IMR-90 (cell line): ENCODE data around the gene SH2B2. TPM values are rescaled to one million over a fixed set of nuclear protein-coding genes. Genes with fewer than 3 reads are reported as not detected.

Experiments used
- ATAC-seq: fragments of 200-7000 bp; cut with Tn5 transposase; 2 replicates; pipeline ENCODE4 v1.9.1; 2020; ENCODE audit warnings: low read depth, mild to moderate bottlenecking, moderate library complexity
- BruUV-seq: library from RNA; stranded (reverse); fragments of 400-500 nt; replicated peaks from 2 replicates; lab custom pipeline; 2021; lab: Mats Ljungman, UMichigan
- CTCF ChIA-PET: fragments of 300-600 bp; formaldehyde crosslinking; extraction: SDS; loops from one replicate; lab custom pipeline; 2021; ENCODE audit warnings: antibody characterized with exemption; lab: Yijun Ruan, JAX
- POLR2A ChIA-PET: fragments of 300-600 bp; sonication (Branson Sonifier 250); formaldehyde crosslinking; loops from one replicate; lab custom pipeline; 2022; ENCODE audit warnings: antibody characterized with exemption; ENCODE audit not compliant: unreplicated experiment; lab: Charles Lee
- DNase-seq: peaks from one replicate; pipeline ENCODE4 v3.0.0; 2013
- H2AFZ ChIP-seq: replicated peaks from 2 replicates; pipeline ENCODE3; 2013; ENCODE audit warnings: low read length, mild to moderate bottlenecking; ENCODE audit not compliant: poor library complexity
- H2AK5ac ChIP-seq: 2 replicates; pipeline ENCODE4 v1.6.1; 2013; ENCODE audit warnings: low read depth, low read length, inconsistent platforms
- H2AK9ac ChIP-seq: replicated peaks from 2 replicates; pipeline ENCODE3; 2013; ENCODE audit warnings: mild to moderate bottlenecking, low read depth, low read length, moderate library complexity; ENCODE audit not compliant: poor library complexity
- H2BK120ac ChIP-seq: 2 replicates; pipeline ENCODE4 v1.6.1; 2013; ENCODE audit warnings: low read depth, low read length, inconsistent platforms
- H2BK15ac ChIP-seq: 3 replicates; pipeline ENCODE4 v1.6.1; 2013; ENCODE audit warnings: low read depth, low read length, inconsistent platforms
- H2BK20ac ChIP-seq: 2 replicates; pipeline ENCODE4 v1.6.1; 2013; ENCODE audit warnings: low read depth, mild to moderate bottlenecking, inconsistent platforms, low read length, moderate library complexity
- H2BK5ac ChIP-seq: 2 replicates; pipeline ENCODE4 v1.6.1; 2013; ENCODE audit warnings: mild to moderate bottlenecking, low read depth, low read length, inconsistent platforms; ENCODE audit not compliant: poor library complexity, severe bottlenecking
- H3K14ac ChIP-seq: replicated peaks from 2 replicates; pipeline ENCODE4 v1.6.1; 2013; ENCODE audit warnings: low read depth, low read length, inconsistent platforms
- H3K18ac ChIP-seq: 2 replicates; pipeline ENCODE4 v1.6.1; 2013; ENCODE audit warnings: low read depth, low read length, control low read depth
- H3K23ac ChIP-seq: 2 replicates; pipeline ENCODE4 v1.6.1; 2013; ENCODE audit warnings: low read depth, low read length, inconsistent platforms
- H3K27ac ChIP-seq: 2 replicates; pipeline ENCODE4 v1.5.1; 2013; ENCODE audit warnings: mild to moderate bottlenecking, control low read depth, low read length; ENCODE audit not compliant: insufficient read depth
- H3K27me3 ChIP-seq: 2 replicates; pipeline ENCODE4 v1.6.1; 2013; ENCODE audit warnings: low read length; ENCODE audit not compliant: control insufficient read depth, insufficient read depth
- H3K36me3 ChIP-seq: 2 replicates; pipeline ENCODE4 v1.6.1; 2013; ENCODE audit warnings: low read length, mixed read lengths; ENCODE audit not compliant: control insufficient read depth, insufficient read depth
- H3K4ac ChIP-seq: 2 replicates; pipeline ENCODE4 v1.6.1; 2013; ENCODE audit warnings: low read depth, low read length, inconsistent platforms
- H3K4me1 ChIP-seq: 2 replicates; pipeline ENCODE4 v1.6.1; 2013; ENCODE audit warnings: low read length, mixed read lengths; ENCODE audit not compliant: control insufficient read depth, insufficient read depth
- H3K4me2 ChIP-seq: 2 replicates; pipeline ENCODE4 v1.6.1; 2013; ENCODE audit warnings: low read depth, mild to moderate bottlenecking, control low read depth, low read length, moderate library complexity
- H3K4me3 ChIP-seq: 2 replicates; pipeline ENCODE4 v1.5.1; 2013; ENCODE audit warnings: low read depth, mild to moderate bottlenecking, control low read depth, low read length, moderate library complexity; ENCODE audit not compliant: insufficient read depth
- H3K56ac ChIP-seq: 2 replicates; pipeline ENCODE4 v1.6.1; 2013; ENCODE audit warnings: low read length, inconsistent platforms; ENCODE audit not compliant: insufficient read depth; ENCODE audit errors: extremely low read depth
- H3K79me1 ChIP-seq, 2 experiments: 2 replicates each; pipeline ENCODE4 v1.6.1; 2013; ENCODE audit warnings: low read length in 2 of 2, inconsistent platforms in 1 of 2, low read depth in 1 of 2
- H3K9ac ChIP-seq: 2 replicates; pipeline ENCODE4 v1.6.1; 2013; ENCODE audit warnings: low read depth, low read length, control low read depth
- H3K9me1 ChIP-seq: 2 replicates; pipeline ENCODE4 v1.6.1; 2013; ENCODE audit warnings: low read length, inconsistent platforms; ENCODE audit not compliant: insufficient read depth
- H3K9me3 ChIP-seq: 2 replicates; pipeline ENCODE4 v1.6.1; 2013; ENCODE audit warnings: low read length; ENCODE audit not compliant: control insufficient read depth, insufficient read depth
- H4K20me1 ChIP-seq: 2 replicates; pipeline ENCODE4 v1.6.1; 2013; ENCODE audit warnings: low read length, inconsistent platforms; ENCODE audit not compliant: insufficient read depth
- H4K5ac ChIP-seq: 2 replicates; pipeline ENCODE4 v1.6.1; 2013; ENCODE audit warnings: mild to moderate bottlenecking, low read depth, low read length, control low read depth
- H4K8ac ChIP-seq, 2 experiments: 2 replicates each; pipeline ENCODE4 v1.6.1; 2013; ENCODE audit warnings: low read depth in 2 of 2, low read length in 2 of 2, control low read depth in 1 of 2, inconsistent platforms in 1 of 2
- H4K91ac ChIP-seq: 2 replicates; pipeline ENCODE4 v1.6.1; 2013; ENCODE audit warnings: low read depth, low read length, inconsistent platforms; ENCODE audit not compliant: insufficient read depth
- BHLHE40 ChIP-seq: fragments of 150-350 bp; IDR thresholded peaks from 2 replicates; pipeline ENCODE4 v1.6.1; 2016; ENCODE audit warnings: mild to moderate bottlenecking, low read depth, low read length
- CHD1 ChIP-seq: IDR thresholded peaks from 2 replicates; pipeline ENCODE4 v1.6.1; 2012; ENCODE audit warnings: low read depth, low read length, improper control_type of control experiment
- FOS ChIP-seq: fragments of 150-350 bp; IDR thresholded peaks from 2 replicates; pipeline ENCODE4 v1.6.1; 2016; ENCODE audit warnings: low read depth, low read length
- MAFK ChIP-seq: IDR thresholded peaks from 2 replicates; pipeline ENCODE4 v1.6.1; 2012; ENCODE audit warnings: low read depth, low read length, improper control_type of control experiment
- MAZ ChIP-seq: IDR thresholded peaks from 2 replicates; pipeline ENCODE4 v1.6.1; 2012; ENCODE audit warnings: low read depth, mild to moderate bottlenecking, low read length, improper control_type of control experiment, moderate library complexity, borderline replicate concordance
- NFE2L2 ChIP-seq: fragments of 150-350 bp; IDR thresholded peaks from 2 replicates; pipeline ENCODE4 v1.6.1; 2016; ENCODE audit warnings: low read depth, mild to moderate bottlenecking, low read length
- POLR2A ChIP-seq: IDR thresholded peaks from 2 replicates; pipeline ENCODE4 v1.6.1; 2012; ENCODE audit warnings: mild to moderate bottlenecking, low read depth, low read length
- RAD21 ChIP-seq: IDR thresholded peaks from 2 replicates; pipeline ENCODE4 v1.6.1; 2012; ENCODE audit warnings: low read length, improper control_type of control experiment
- RCOR1 ChIP-seq: IDR thresholded peaks from 2 replicates; pipeline ENCODE4 v1.6.1; 2012; ENCODE audit warnings: mild to moderate bottlenecking, low read length, improper control_type of control experiment; ENCODE audit not compliant: insufficient replicate concordance
- SMC3 ChIP-seq: fragments of 150-350 bp; IDR thresholded peaks from 2 replicates; pipeline ENCODE4 v1.6.1; 2016; ENCODE audit warnings: low read depth, mild to moderate bottlenecking, antibody characterized with exemption, low read length, moderate library complexity
- WGBS, 2 experiments: methylation state at CpG; one replicate each; pipeline versions ENCODE4 v1.1.5 to v1.1.7; 2013; ENCODE audit warnings: missing lambda C conversion rate in 2 of 2; ENCODE audit not compliant: insufficient read length in 1 of 2; ENCODE audit errors: extremely low coverage in 2 of 2; 5-methylcytosine and 5-hydroxymethylcytosine counted together
- dilution Hi-C: fragments of 300-500 bp; cut with HindIII; formaldehyde crosslinking; loops from one replicate; pipeline ENCODE4 v1.14.3; 2018; ENCODE audit warnings: low sequenced_read_pairs; ENCODE audit not compliant: unreplicated experiment
- in situ Hi-C: fragments of 300-500 bp; cut with MboI; formaldehyde crosslinking; loops from 3 replicates; pipeline ENCODE4 v1.14.3; 2019; ENCODE audit warnings: low sequenced_read_pairs, inconsistent platforms, mixed read lengths
- intact Hi-C: fragments of 100-400 bp; cut with micrococcal nuclease; formaldehyde crosslinking; loops from 2 replicates; pipeline ENCODE4 v1.10.0; 2022
- polyA plus RNA-seq, 3 experiments: library from polyadenylated mRNA; depleted of rRNA; stranded (reverse); fragments of >200 nt; gene quantifications; 2 replicates each; pipeline ENCODE4 v1.2.3, GENCODE V29; 2012; ENCODE audit warnings: low replicate concordance in 1 of 3
- total RNA-seq: library from RNA; depleted of rRNA; stranded (reverse); fragments of >200 nt; gene quantifications from 2 replicates; pipeline ENCODE4 v1.2.3, GENCODE V29; 2012
- TF ChIP-seq, protein P1 (sequence below): fragments of 150-350 bp; IDR thresholded peaks from 2 replicates; pipeline ENCODE4 v1.6.1; 2017; ENCODE audit warnings: mild to moderate bottlenecking, antibody characterized with exemption, low read length, low read depth

Gene SH2B2
- total and polyA plus RNA-seq, 2 of the 4 experiments (the other 2 are of a cell fraction) = 0.36 to 0.99 TPM

DNA sequence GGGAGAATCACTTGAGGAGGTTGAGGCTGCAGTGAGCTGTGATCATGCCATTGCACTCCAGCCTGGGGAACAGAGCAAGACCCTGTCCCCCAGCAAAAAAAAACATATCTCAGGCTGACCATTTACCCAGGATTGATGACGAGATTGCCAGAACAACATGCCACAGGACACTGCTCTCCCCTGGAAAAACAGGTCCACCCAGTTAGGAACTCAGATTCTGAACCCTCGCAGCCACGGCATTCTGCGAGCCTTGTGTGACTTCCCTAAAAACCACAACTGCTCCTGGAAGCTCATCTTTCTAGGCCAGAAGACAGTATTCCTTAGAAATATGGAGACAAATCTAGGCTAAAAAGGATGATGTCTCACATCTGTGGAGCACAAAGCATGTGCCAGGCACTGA, 42.1 kb upstream of the SH2B2 start:
- intact Hi-C loops (no loop called here), dilution Hi-C loops (no loop called here)
- BruUV-seq = no TSS peak

More for the DNA sequence above, 42.1 kb upstream of the SH2B2 start:
- Histone ChIP-seq H4K20me1 (no peaks in the 10 kb centered on the region), H3K4me2 (no peak overlapping the region), H4K8ac (no peak overlapping the region), H2BK20ac (no peak overlapping the region), H3K4me1 (no peaks in the 10 kb centered on the region), H3K56ac (no peak overlapping the region), H3K9me1 (peaks cover 4% of the 10 kb centered on the region; the same call in 1 of the 2 replicates), H3K18ac (no peak overlapping the region), H2BK15ac (no peak overlapping the region), H2AK5ac (no peak overlapping the region), H3K4me3 (no peak overlapping the region), H3K27ac (no peak overlapping the region), H4K5ac (no peak overlapping the region), H2BK120ac (no peak overlapping the region), H3K14ac (no peak overlapping the region), H3K9ac (no peak overlapping the region), H3K36me3 (peaks cover 15% of the 10 kb centered on the region), H3K4ac (no peak overlapping the region), H2BK5ac (no peak overlapping the region), H3K9me3 (no peaks in the 10 kb centered on the region), H2AK9ac (no peak overlapping the region), H3K23ac (no peak overlapping the region), H3K79me1 (peaks cover 3 to 4% of the 10 kb centered on the region in 2 experiments; a peak in 1 of 4 replicates), H4K91ac (no peak overlapping the region), H3K27me3 (no peaks in the 10 kb centered on the region), H2AFZ (no peak overlapping the region)
- TF ChIP-seq RCOR1 = no peak
- TF ChIP-seq MAFK = no peak
- no peak for TF ChIP-seq POLR2A
- no peak for TF ChIP-seq FOS
- no peak for TF ChIP-seq CHD1
- no peak for TF ChIP-seq RAD21
- TF ChIP-seq BHLHE40 = no peak
- no peak for TF ChIP-seq NFE2L2
- no peak for TF ChIP-seq MAZ
- no peak for TF ChIP-seq SMC3
- TF ChIP-seq, protein P1, sequence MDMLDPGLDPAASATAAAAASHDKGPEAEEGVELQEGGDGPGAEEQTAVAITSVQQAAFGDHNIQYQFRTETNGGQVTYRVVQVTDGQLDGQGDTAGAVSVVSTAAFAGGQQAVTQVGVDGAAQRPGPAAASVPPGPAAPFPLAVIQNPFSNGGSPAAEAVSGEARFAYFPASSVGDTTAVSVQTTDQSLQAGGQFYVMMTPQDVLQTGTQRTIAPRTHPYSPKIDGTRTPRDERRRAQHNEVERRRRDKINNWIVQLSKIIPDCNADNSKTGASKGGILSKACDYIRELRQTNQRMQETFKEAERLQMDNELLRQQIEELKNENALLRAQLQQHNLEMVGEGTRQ = no peak
- in situ Hi-C loops = no loop called here
- CTCF ChIA-PET = no interaction called here
- POLR2A ChIA-PET = no interaction called here
- DNase-seq = no peak
- no CpG with 5 or more reads among the region's 4 CpGs for WGBS, 2 experiments
- no peak for ATAC-seq
